GM21529 (cell line): ENCODE measurements around the gene CD8B.

Experiments used
- ATAC-seq: cut with Tn5 transposase; IDR thresholded peaks from one replicate; pipeline ENCODE4 v1.9.1; 2021; ENCODE audit not compliant: unreplicated experiment

CD8B gene

DNA sequence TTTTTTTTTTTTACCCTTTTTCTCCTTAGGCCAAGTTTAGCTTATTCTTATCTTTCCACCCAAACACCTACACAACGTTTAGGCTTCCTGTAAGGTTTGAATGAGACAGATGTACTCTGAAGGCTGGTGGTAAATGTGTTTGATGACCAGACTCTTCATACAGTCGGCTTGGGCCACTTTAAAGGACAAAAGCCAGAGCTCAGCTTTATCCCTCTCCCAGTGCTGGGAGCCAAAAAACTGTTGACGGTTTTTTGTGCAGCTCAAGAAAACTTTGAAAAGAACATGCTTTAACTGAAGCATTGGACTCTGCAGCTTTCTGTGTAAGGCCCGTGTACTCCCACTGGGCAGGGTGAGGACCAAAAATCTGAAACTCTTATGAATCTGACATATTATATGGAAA is 86.3 kb downstream of the CD8B start:
- no peak for ATAC-seq

DNA sequence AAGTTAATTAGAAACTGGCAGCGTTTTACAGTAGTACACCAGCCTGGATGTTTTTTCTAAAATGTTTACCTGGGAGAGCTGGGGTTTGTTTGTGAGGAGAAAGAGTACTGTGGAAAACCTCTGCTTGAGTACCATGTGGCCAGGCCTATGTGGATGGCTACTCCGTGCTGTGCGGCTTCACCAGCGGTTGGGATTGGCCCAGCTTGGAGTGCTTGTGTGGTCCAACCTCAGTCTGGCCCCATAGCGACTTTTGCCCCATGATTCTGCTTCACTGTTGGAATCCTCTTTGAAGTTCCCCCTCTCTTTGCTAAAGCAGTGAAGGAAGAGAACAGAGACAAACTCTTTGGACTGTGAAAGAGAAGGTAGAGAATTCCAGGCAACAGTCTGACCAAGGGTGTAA is 86.8 kb downstream of the CD8B start:
- no peak for ATAC-seq

DNA sequence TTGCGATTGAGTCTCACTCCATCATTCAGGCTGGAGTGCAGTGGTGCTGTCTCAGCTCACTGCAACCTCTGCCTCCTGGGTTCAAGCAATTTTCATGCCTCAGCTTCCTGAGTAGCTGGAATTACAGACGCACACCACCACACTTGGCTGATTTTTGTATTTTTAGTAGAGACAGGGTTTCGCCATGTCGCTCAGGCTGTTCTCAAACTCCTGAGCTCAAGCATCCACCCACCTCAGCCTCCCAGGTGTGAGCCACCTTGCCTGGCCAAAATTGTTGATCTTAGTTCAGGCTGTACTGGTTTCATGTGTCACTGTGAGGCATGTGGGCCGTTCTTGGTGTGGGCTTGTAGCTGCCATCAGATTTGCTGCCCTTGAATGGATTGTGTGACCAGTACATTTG is 89.1 kb downstream of the CD8B start:
- no peak for ATAC-seq

GRCh38 chr2:86770816-86771301 is 90.8 kb downstream of the CD8B start:
- no peak for ATAC-seq

DNA sequence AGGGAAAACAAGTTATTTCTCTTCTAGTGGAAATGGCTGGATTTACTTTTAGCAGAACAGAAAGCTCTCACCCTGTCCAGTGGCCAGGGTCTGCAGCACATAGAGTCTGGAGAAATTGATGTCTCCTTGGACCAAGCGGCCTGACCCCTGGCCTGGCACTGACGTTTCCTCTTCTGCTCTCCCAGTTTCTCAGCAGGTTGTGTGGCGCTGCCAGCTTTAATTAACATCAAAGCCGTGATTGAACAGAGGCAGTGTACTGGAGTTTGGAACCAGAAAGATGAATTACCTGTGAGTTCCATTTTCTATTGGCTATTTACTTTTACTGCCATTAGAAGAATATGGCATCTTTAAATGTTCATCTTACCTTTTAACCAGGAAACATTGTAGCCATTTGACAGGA is 91.8 kb downstream of the CD8B start:
- ATAC-seq: no peak

DNA sequence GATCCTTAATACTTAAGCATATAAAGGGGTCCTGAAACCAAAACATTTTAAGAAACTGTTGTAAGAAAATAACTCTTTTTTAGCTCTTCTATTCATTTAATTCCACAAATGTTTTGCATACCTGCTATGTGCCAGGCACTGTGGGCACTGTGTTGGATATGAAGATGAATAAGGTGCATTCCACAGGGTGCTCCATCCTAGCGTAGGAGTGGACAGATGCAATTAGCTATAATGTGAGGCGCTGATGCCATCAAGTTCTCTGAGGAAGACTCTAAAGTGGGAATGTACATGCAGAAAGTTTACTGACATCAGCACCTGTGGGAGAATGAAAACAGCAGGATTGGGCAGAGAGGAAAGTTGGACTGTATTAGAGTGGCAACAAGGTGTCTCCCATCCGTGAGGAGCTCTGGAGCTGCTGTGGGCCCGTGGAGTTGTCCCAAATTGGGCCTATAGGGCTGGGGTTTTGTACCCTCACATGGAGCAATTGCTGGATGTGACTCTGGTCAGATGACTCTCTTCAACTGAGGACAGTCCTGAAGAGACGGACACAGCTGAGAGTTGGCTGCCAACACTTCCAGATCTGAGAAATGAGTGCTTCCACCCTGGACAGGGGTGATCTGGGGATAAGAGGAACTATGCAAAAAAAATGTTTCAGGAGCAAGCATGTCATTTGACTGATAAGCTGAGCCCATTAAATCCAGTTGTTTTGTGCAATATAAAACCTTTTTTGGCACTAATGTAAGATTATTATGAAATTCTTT is 93.3 kb downstream of the CD8B start:
- no peak for ATAC-seq
